SU-DHL-6 (cell line): ENCODE results near the gene SMIM15.

Source experiments
- H2AFZ ChIP-seq: fragments of 200-600 bp; sonication (generic); 2 replicates; pipeline ENCODE4 v1.6.1; 2014; ENCODE audit warnings: low read depth, mild to moderate bottlenecking, moderate library complexity, mixed read lengths, antibody characterized with exemption, low read length; ENCODE audit not compliant: severe bottlenecking
- H3F3A ChIP-seq: fragments of 200-600 bp; shearing (Covaris generic); 2 replicates; pipeline ENCODE4 v1.6.0; 2016; ENCODE audit warnings: antibody characterized with exemption, mild to moderate bottlenecking; ENCODE audit not compliant: insufficient read depth
- H3K27ac ChIP-seq: fragments of 200-600 bp; sonication (generic); 2 replicates; pipeline ENCODE4 v1.5.1; 2016; ENCODE audit warnings: low read depth, mild to moderate bottlenecking, low read length, moderate library complexity, mixed read lengths
- H3K27me3 ChIP-seq: fragments of 200-600 bp; sonication (generic), shearing (Covaris generic); 2 replicates; pipeline ENCODE4 v1.6.0; 2014; ENCODE audit warnings: mild to moderate bottlenecking, low read length
- H3K36me3 ChIP-seq: fragments of 200-600 bp; sonication (generic); 2 replicates; pipeline ENCODE4 v1.6.1; 2014; ENCODE audit warnings: mild to moderate bottlenecking, low read length, mixed read lengths
- H3K4me2 ChIP-seq: fragments of 300-600, 200-600 bp; shearing (Covaris generic), sonication (generic); 2 replicates; pipeline ENCODE4 v1.6.0; 2014; ENCODE audit warnings: low read length, low read depth, mild to moderate bottlenecking; ENCODE audit not compliant: poor library complexity, severe bottlenecking
- H3K4me3 ChIP-seq: fragments of 200-600 bp; sonication (generic); 2 replicates; pipeline ENCODE4 v1.5.1; 2014; ENCODE audit warnings: antibody characterized with exemption, low read length, mild to moderate bottlenecking, mixed read lengths; ENCODE audit not compliant: insufficient read depth, poor library complexity, severe bottlenecking
- H3K79me2 ChIP-seq: fragments of 200-600 bp; sonication (generic); 2 replicates; pipeline ENCODE4 v1.6.1; 2014; ENCODE audit warnings: mild to moderate bottlenecking, low read length, moderate library complexity; ENCODE audit not compliant: insufficient read depth
- H3K9ac ChIP-seq: fragments of 200-600 bp; sonication (generic); 2 replicates; pipeline ENCODE4 v1.7.0; 2014; ENCODE audit warnings: mild to moderate bottlenecking, low read length
- H3K9me2 ChIP-seq: fragments of 200-600 bp; sonication (generic); replicated peaks from 2 replicates; pipeline ENCODE4 v1.6.1; 2014; ENCODE audit warnings: low read length; ENCODE audit not compliant: insufficient read depth
- H3K9me3 ChIP-seq: fragments of 200-600 bp; sonication (generic); 2 replicates; pipeline ENCODE4 v1.6.1; 2014; ENCODE audit warnings: low read length, mixed read lengths; ENCODE audit not compliant: insufficient read depth
- H4K20me1 ChIP-seq: fragments of 200-600 bp; sonication (generic); 2 replicates; pipeline ENCODE4 v1.6.1; 2014; ENCODE audit warnings: low read depth, mild to moderate bottlenecking, antibody characterized with exemption, low read length, moderate library complexity, mixed read lengths
- CTCF ChIP-seq: fragments of 200-600 bp; sonication (generic); IDR thresholded peaks from one replicate; pipeline ENCODE4 v1.5.1; 2017; ENCODE audit warnings: antibody characterized with exemption, mild to moderate bottlenecking, low read length, moderate library complexity; ENCODE audit not compliant: insufficient read depth, poor library complexity, severe bottlenecking
- EZH2phosphoT487 ChIP-seq: fragments of 200-600 bp; sonication (generic), shearing (Covaris generic); conservative IDR thresholded peaks from 2 replicates; pipeline ENCODE4 v1.6.1; 2018; ENCODE audit warnings: mild to moderate bottlenecking, antibody characterized with exemption, low read length, moderate library complexity, mixed read lengths

SMIM15 gene, protein sequence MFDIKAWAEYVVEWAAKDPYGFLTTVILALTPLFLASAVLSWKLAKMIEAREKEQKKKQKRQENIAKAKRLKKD

DNA sequence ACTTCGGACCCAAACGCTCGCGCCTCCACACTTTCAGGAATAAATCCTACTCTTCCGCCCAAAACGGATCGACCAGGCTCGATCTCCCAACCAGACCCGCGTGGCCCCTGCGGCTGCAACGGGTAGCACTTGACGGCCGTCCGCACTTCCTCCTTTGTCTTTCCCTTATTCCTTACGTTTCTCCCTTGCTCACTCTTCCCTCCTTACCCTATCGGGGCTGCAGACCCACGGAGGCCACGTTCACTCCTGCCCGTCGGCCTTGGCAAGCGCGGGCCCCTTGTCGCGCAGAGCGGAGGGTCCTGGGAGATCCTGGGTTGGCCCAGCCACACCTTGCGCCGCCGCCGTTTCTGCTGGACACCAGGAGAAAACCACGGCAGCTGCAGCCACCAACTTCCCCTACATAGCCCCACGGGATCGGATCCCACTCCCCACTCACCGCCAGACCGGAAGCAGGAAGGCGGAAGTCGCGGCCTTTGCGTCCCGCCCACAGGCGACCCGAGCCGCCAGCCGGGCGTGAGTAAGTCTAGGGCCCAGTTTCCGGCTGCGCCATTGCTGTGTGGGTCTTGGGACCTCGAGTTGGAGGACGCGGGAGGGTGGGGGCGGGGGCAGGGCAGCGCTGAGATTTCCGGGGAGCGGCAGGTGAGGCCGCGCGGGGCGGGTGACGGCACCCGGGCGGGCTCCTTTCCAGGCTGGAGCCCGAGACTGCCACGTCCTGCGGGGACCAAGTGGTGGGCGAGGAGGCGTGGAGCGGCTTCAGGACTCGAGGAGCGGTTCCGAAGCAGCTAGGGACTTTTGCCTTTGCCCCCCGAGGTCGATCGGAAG lies at the start of gene SMIM15:
TSS of gene SMIM15 (minus strand) at position 459 of the 822 bp plus-strand sequence. CDS start 2,297 bp downstream, outside the sequence.
- H3K79me2 ChIP-seq = peaks cover 27% of the 10 kb centered on the region
- H2AFZ ChIP-seq = peak within 1 kb of the TSS; percentile 93
- H3K27me3 ChIP-seq = no peaks in the 10 kb centered on the region
- peak within 1 kb of the TSS; percentile 52 for H3K27ac ChIP-seq
- no peaks in the 10 kb centered on the region for H3K9me2 ChIP-seq
- no peaks in the 10 kb centered on the region for H4K20me1 ChIP-seq
- H3K36me3 ChIP-seq = peaks cover 19% of the 10 kb centered on the region
- H3F3A ChIP-seq = peaks cover 4% of the 10 kb centered on the region; the same call in 1 of the 2 replicates
- H3K4me3 ChIP-seq = peak within 1 kb of the TSS; percentile 62
- TF ChIP-seq EZH2phosphoT487 (no peak), CTCF (no peak)
- H3K9ac ChIP-seq = peak within 1 kb of the TSS; percentile 77
- no peaks in the 10 kb centered on the region for H3K9me3 ChIP-seq
- H3K4me2 ChIP-seq = peak within 1 kb of the TSS; percentile 91

GRCh38 chr5:61207884-61208283 lies 45.6 kb upstream of the SMIM15 start:
- Histone ChIP-seq H3K4me2 (no peak overlapping the region), H3K4me3 (no peak overlapping the region), H3K79me2 (no peaks in the 10 kb centered on the region), H3K36me3 (no peaks in the 10 kb centered on the region), H3K27me3 (no peaks in the 10 kb centered on the region), H3K27ac (no peak overlapping the region), H3K9me3 (no peaks in the 10 kb centered on the region), H4K20me1 (no peaks in the 10 kb centered on the region), H3K9me2 (no peaks in the 10 kb centered on the region), H2AFZ (no peak overlapping the region), H3F3A (no peaks in the 10 kb centered on the region), H3K9ac (no peak overlapping the region)
- TF ChIP-seq CTCF (no peak), EZH2phosphoT487 (no peak)

DNA sequence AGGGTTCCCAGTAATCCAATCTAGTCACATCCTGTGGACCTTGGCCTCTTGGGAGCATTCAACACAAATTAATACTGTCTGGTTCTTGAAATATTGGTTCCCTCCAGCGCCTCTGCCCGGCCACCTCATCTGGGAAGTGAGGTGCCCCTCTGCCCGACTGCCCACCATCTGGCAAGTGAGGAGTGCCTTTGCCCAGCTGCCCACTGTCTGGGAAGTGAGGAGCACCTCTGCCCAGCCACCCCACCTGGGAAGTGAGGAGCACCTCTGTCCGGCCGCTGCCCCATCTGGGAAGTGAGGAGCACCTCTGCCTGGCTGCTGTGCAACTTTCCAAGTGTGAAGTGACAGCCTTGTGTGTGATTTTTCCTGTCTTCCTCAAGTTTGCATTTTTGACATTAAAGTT lies 42.7 kb upstream of the SMIM15 start:
- Histone ChIP-seq H2AFZ (no peak overlapping the region), H3K27ac (no peak overlapping the region), H3K9ac (no peak overlapping the region), H3K9me2 (no peaks in the 10 kb centered on the region), H3K4me3 (no peak overlapping the region), H3K4me2 (no peak overlapping the region), H3K27me3 (no peaks in the 10 kb centered on the region), H3K9me3 (no peaks in the 10 kb centered on the region), H3F3A (no peaks in the 10 kb centered on the region), H3K36me3 (no peaks in the 10 kb centered on the region), H4K20me1 (no peaks in the 10 kb centered on the region), H3K79me2 (no peaks in the 10 kb centered on the region)
- TF ChIP-seq CTCF (no peak), EZH2phosphoT487 (no peak)
